HG02642 (cell line): ENCODE measurements around the gene ZNF580.

Source experiments
- ATAC-seq: cut with Tn5 transposase; IDR thresholded peaks from one replicate; pipeline ENCODE4 v1.9.1; 2021; ENCODE audit warnings: mild to moderate bottlenecking; ENCODE audit not compliant: unreplicated experiment, poor library complexity

Gene ZNF580

GRCh38 chr19:55688422-55689218 lies 47.8 kb downstream of the ZNF580 start:
- ATAC-seq, result no peak

GRCh38 chr19:55689411-55690108 lies 48.8 kb downstream of the ZNF580 start:
- no peak for ATAC-seq

GRCh38 chr19:55690109-55690768 lies 49.4 kb downstream of the ZNF580 start:
- no peak for ATAC-seq

GRCh38 chr19:55690769-55691545 lies 50.2 kb downstream of the ZNF580 start:
- no peak for ATAC-seq

GRCh38 chr19:55691561-55692481 lies 51.0 kb downstream of the ZNF580 start:
- ATAC-seq, result no peak

GRCh38 chr19:55692681-55693081 lies 51.9 kb downstream of the ZNF580 start:
- ATAC-seq, result no peak
